GM23338 (cell line): ENCODE data around the gene KRTAP7-1.

ENCODE experiments used
- EZH2 ChIP-seq: fragments of 200-600 bp; sonication (generic); IDR thresholded peaks from one replicate; pipeline ENCODE4 v1.8.0; 2017; ENCODE audit warnings: antibody characterized with exemption, mild to moderate bottlenecking, low read depth; ENCODE audit not compliant: unreplicated experiment
- POLR2AphosphoS5 ChIP-seq: IDR thresholded peaks from 2 replicates; pipeline ENCODE4 v1.6.1; 2016; ENCODE audit warnings: antibody characterized with exemption, low read depth
- TF ChIP-seq, protein P1 (sequence below), 2 experiments: fragments of 200-600 bp in 1 of 2; sonication (generic) in 1 of 2; conservative IDR thresholded peaks; 2 replicates each; pipeline versions ENCODE4 v1.5.1 to v1.6.1; 2016 to 2017; ENCODE audit warnings: antibody characterized with exemption in 2 of 2, low read depth in 2 of 2, mild to moderate bottlenecking in 2 of 2, moderate library complexity in 1 of 2

DNA sequence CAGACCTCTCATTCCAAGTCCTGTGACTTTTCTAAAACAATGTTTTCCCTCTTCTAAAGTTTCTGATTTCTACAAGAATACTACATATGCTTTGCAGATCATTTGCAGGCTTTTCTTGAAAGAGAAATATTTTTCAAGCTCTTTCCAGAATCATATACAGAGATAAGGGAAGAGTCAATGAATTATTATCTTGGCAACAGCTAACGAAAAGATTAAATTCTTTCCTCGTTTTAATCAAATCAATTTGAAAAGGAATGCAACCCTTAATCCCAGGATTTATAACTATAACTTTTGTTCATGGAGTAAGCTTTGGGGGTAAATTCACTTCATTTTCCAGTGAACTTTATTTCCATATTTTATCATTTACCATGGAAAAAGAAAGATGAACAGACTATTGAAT lies 45.0 kb upstream of the KRTAP7-1 start:
- TF ChIP-seq POLR2AphosphoS5 (no peak), EZH2 (no peak)
- TF ChIP-seq, protein P1, sequence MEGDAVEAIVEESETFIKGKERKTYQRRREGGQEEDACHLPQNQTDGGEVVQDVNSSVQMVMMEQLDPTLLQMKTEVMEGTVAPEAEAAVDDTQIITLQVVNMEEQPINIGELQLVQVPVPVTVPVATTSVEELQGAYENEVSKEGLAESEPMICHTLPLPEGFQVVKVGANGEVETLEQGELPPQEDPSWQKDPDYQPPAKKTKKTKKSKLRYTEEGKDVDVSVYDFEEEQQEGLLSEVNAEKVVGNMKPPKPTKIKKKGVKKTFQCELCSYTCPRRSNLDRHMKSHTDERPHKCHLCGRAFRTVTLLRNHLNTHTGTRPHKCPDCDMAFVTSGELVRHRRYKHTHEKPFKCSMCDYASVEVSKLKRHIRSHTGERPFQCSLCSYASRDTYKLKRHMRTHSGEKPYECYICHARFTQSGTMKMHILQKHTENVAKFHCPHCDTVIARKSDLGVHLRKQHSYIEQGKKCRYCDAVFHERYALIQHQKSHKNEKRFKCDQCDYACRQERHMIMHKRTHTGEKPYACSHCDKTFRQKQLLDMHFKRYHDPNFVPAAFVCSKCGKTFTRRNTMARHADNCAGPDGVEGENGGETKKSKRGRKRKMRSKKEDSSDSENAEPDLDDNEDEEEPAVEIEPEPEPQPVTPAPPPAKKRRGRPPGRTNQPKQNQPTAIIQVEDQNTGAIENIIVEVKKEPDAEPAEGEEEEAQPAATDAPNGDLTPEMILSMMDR (conservative IDR thresholded peaks at IDR 0.05; ENCODE audit: low read depth in 2 of 2) = no peak
